GM12801 (cell line): ENCODE data around the gene KCTD1.

Source experiments
- CTCF ChIP-seq: IDR thresholded peaks from one replicate; pipeline ENCODE4 v1.5.1; 2011; ENCODE audit warnings: control low read depth; ENCODE audit not compliant: insufficient read length; ENCODE audit errors: extremely low read depth

KCTD1 gene

GRCh38 chr18:26406854-26407517 lies 141.4 kb downstream of the KCTD1 start:
- no peak for TF ChIP-seq CTCF

- no peak for TF ChIP-seq CTCF
These were observed 142.0 kb downstream of the KCTD1 start for GRCh38 chr18:26406324-26406723.

GRCh38 chr18:26405190-26405801 lies 143.1 kb downstream of the KCTD1 start:
- TF ChIP-seq CTCF, result no peak
